Hepatic stellate cell (primary cell): Measurements from ENCODE around the gene HOXB4.

Source experiments
- DNase-seq: peaks from one replicate; pipeline ENCODE4 v3.0.0; 2011; ENCODE audit warnings: low spot score

The HOXB4 gene

GRCh38 chr17:48528936-48529682 lies 49.0 kb downstream of the HOXB4 start:
- DNase-seq = no peak

GRCh38 chr17:48528153-48528935 lies 49.8 kb downstream of the HOXB4 start:
- DNase-seq = no peak

GRCh38 chr17:48527547-48527932 lies 50.6 kb downstream of the HOXB4 start:
- no peak for DNase-seq

- DNase-seq = no peak
Observed at GRCh38 chr17:48526608-48527546, 51.3 kb downstream of the HOXB4 start.
